H1 (cell line): Measurements from ENCODE around the gene CCDC136. TPM values are rescaled to one million over a fixed set of nuclear protein-coding genes. Genes with fewer than 3 reads are reported as not detected.

ENCODE experiments used
- EZH2 ChIP-seq: fragments of 200-600 bp; sonication (generic); IDR thresholded peaks from 2 replicates; pipeline ENCODE4 v1.7.1; 2012; ENCODE audit warnings: low read depth, mild to moderate bottlenecking, moderate library complexity, low read length, inconsistent platforms; ENCODE audit not compliant: severe bottlenecking
- KDM1A ChIP-seq: fragments of 200-600, 300-600 bp; sonication (generic); IDR thresholded peaks from 2 replicates; pipeline ENCODE4 v1.7.1; 2016; ENCODE audit warnings: mild to moderate bottlenecking, low read length, borderline replicate concordance
- NRF1 ChIP-seq: IDR thresholded peaks from 2 replicates; pipeline ENCODE4 v1.6.1; 2011; ENCODE audit warnings: mild to moderate bottlenecking, low read depth, low read length, improper control_type of control experiment
- POLR2A ChIP-seq, 2 experiments: IDR thresholded peaks; 1 replicate in 1 of 2; 2 replicates in 1 of 2; pipeline ENCODE4 v1.6.1; 2011; ENCODE audit warnings: low read depth in 2 of 2, low read length in 2 of 2, mild to moderate bottlenecking in 2 of 2; ENCODE audit errors: control extremely low read depth in 1 of 2
- SUZ12 ChIP-seq: fragments of 200-600 bp; sonication (generic); IDR thresholded peaks from 2 replicates; pipeline ENCODE4 v1.6.1; 2012; ENCODE audit warnings: mild to moderate bottlenecking, inconsistent platforms, low read length, moderate library complexity, mixed read lengths
- YY1 ChIP-seq: IDR thresholded peaks from 2 replicates; pipeline ENCODE4 v1.6.1; 2011; ENCODE audit warnings: low read depth, mild to moderate bottlenecking, low read length
- polyA plus RNA-seq, 7 experiments: library from polyadenylated mRNA; depleted of rRNA in 3 of 7; stranded (reverse) in 5 of 7; unstranded in 2 of 7; fragments of >200 nt in 5 of 7; fragments of 200-250 nt in 2 of 7; gene quantifications; 1 replicate in 5 of 7; 2 replicates in 1 of 7; 4 replicates in 1 of 7; pipeline versions ENCODE4 v1.2.1 to v1.2.3, GENCODE V29; 2011 to 2013; ENCODE audit warnings: missing spikeins in 2 of 7, mixed read lengths in 2 of 7
- total RNA-seq: library from RNA; stranded (reverse); fragmentation: NEBNext Ultra II Directional; extraction: Animal tissue kit (Norgen Biotek cat#: 25700); gene quantifications from 2 replicates; pipeline ENCODE4 v1.2.1, GENCODE V29; 2021
- TF ChIP-seq, protein P1 (sequence below), 3 experiments: IDR thresholded peaks; 1 replicate in 2 of 3; 2 replicates in 1 of 3; pipeline versions ENCODE4 v1.5.1 to v1.6.1; 2011; ENCODE audit warnings: low read length in 3 of 3, mild to moderate bottlenecking in 3 of 3, inconsistent platforms in 2 of 3, low read depth in 1 of 3, moderate library complexity in 1 of 3; ENCODE audit not compliant: insufficient read depth in 1 of 3; ENCODE audit errors: control extremely low read depth in 1 of 3

Gene CCDC136
- total and polyA plus RNA-seq, 2 of the 8 experiments (the other 6 are each of a cell fraction or from before 2014, with no cell fraction given), result 35.6 to 47.7 TPM

DNA sequence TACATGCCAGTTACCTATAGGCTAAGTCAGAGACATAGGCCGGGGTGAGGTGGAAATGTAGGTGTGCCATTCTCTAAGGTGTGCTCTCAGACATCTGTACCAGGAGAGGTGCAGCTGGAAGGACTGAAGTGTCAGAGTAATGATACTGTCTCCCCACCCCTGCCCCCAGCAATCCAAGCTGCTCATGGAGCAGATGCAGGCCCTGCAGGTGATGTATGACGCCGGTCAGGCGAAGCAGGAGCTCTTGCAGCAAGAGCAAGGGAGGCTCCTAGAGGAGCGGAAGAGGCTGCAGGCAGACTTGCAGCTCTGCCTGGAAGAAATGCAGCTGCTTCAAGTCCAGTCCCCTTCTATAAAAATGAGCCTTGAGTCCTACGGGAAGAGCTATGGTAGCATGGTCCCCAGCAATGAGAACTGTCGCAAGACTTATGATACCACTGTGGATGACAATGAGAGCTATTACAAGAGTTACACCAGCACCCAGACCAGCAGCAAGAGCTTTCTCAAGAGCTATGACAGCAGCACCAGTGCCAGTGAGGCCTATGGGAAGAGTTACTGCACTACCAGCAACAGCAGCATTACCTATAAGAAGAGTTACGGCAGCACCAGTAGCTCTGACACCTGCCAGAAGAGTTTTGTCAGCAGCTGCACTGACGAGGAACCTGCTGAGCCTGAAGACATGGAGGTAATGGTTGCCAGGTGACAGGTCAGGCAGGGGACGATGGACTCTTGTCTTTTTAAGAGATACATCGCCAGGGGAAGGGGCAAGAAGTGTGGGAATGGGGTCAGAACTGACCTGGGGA, 20.1 kb downstream of the CCDC136 start (continued):
- no peak for TF ChIP-seq EZH2
- no peak for TF ChIP-seq SUZ12
- no peak for TF ChIP-seq NRF1
- TF ChIP-seq KDM1A, result no peak
- TF ChIP-seq YY1, result no peak
- TF ChIP-seq, protein P1, sequence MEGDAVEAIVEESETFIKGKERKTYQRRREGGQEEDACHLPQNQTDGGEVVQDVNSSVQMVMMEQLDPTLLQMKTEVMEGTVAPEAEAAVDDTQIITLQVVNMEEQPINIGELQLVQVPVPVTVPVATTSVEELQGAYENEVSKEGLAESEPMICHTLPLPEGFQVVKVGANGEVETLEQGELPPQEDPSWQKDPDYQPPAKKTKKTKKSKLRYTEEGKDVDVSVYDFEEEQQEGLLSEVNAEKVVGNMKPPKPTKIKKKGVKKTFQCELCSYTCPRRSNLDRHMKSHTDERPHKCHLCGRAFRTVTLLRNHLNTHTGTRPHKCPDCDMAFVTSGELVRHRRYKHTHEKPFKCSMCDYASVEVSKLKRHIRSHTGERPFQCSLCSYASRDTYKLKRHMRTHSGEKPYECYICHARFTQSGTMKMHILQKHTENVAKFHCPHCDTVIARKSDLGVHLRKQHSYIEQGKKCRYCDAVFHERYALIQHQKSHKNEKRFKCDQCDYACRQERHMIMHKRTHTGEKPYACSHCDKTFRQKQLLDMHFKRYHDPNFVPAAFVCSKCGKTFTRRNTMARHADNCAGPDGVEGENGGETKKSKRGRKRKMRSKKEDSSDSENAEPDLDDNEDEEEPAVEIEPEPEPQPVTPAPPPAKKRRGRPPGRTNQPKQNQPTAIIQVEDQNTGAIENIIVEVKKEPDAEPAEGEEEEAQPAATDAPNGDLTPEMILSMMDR (IDR thresholded peaks at IDR 0.05; ENCODE audit: control extremely low read depth in 1 of 3, insufficient read depth in 1 of 3, low read depth in 1 of 3, low read length in 3 of 3), result no peak
- TF ChIP-seq POLR2A (IDR thresholded peaks at IDR 0.05; ENCODE audit: control extremely low read depth in 1 of 2, low read depth in 2 of 2, low read length in 2 of 2), result no peak
